HG02938 (cell line): ENCODE data around the gene STXBP3.

Experiments used
- ATAC-seq: cut with Tn5 transposase; IDR thresholded peaks from one replicate; pipeline ENCODE4 v1.9.1; 2021; ENCODE audit warnings: mild to moderate bottlenecking, moderate library complexity; ENCODE audit not compliant: unreplicated experiment

Gene STXBP3

GRCh38 chr1:108792420-108792819, 45.9 kb downstream of the STXBP3 start:
- no peak for ATAC-seq

DNA sequence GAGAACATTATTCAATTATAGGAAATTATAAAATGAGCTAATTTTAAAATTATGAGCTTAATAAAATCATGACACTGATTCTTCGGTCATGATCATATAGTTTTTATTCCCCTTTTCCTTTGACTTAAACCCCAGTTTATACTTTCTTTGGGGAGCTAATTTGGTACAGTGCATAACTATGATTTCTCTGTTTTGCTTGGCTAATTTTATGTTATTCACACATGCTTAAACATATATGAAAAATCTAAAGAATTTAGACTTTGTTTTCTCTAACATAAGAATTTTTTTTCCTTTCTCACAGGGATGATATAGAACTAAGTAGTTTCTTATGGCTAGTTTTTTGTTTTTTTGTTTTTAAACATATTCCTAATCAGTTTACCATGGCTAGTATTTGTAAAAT, 52.5 kb downstream of the STXBP3 start:
- no peak for ATAC-seq

DNA sequence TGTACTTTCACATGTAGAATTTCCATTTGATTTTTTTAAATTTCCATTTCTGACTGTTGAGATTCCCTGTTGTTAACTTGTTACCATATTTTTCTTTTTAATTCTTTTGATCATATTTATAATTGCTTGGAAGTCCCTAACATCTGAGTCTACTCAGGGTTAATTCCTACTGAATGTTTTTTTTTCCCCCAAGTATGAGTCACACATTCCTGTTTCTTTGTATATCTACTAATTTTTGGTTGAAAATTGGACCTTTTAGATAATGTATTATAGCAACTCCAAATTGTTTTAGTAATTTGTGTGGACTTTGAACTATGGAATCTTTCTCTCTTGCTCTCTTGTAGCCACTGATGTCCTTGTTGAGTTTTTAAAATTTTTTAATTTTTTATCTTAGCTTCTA, 54.6 kb downstream of the STXBP3 start:
- ATAC-seq: no peak

DNA sequence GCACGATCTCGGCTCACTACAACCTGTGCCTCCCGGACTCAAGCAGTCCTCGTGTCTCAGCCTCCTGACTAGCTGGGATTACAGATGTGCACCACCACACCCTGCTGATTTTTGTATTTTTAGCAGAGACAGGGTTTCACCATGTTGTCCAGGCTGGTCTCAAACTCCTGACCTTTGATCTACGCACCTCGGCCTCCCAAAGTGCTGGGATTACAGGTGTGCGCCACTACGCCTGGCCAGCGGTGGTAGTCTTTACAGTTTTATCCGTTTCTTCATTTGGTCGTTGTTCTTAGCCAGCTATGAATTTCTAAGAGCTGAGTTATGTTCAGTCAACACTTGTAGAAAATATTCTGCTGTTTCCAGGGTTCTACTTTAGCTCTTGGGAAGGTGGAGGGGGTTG, 57.1 kb downstream of the STXBP3 start:
- ATAC-seq: no peak

GRCh38 chr1:108808438-108808837, 62.0 kb downstream of the STXBP3 start:
- no peak for ATAC-seq

GRCh38 chr1:108811611-108812010, 65.1 kb downstream of the STXBP3 start:
- ATAC-seq: no peak

GRCh38 chr1:108813326-108813725, 66.9 kb downstream of the STXBP3 start:
- no peak for ATAC-seq

DNA sequence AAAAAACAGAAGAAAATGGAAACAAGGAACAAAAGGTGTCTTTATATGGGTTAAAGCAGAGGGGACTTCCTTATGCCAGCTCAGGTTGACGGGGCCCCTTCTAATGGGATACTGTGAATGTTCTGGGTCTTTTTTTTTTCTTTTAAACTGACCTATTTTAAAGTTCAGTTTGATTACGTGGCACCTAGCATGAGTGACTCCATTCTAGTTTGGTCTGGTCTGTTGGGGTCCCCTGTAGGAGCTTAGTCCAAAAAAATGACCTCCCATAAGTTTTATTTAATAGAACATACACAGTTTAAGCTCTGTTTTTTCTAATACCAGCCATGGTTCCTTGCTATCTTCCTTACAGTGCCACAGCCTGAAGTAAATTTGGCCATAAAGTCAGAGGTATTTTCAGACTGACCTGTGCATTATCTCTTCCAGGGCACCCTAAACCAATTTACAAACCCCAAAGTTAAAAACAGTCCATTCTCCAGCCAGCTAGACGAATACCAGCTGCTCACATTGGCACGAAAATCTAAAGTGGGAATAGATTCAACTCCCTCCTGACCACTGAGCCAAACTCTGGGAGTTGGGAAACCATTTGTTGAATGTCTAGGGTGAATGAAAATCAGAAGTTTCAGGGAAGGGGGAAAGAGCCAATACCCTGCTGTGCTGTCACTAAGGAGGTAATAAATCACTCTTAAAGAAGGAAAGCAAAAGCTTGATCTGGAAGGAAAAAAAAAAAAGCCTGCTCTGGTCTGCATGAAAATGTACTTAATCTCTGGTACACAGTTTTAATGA, 68.1 kb downstream of the STXBP3 start:
- ATAC-seq: no peak

DNA sequence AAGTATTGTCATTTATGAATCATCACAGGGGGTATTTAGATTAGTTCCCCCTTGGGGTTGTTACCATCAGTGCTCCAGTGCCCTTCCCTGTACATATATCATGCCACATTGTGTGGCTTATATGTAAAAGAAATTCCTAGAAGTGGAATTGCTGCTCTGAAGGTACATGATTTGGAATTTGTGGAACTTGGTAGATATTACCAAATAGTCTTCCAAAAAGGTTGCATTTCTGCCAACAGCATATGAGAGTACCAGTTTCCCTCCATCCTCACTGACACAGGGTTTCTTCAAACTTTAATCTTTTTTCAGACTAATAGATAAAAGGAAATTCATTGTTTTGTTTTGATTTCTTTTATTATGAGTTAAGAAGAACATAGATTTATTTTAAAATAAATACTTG, 69.1 kb downstream of the STXBP3 start:
- ATAC-seq: no peak

DNA sequence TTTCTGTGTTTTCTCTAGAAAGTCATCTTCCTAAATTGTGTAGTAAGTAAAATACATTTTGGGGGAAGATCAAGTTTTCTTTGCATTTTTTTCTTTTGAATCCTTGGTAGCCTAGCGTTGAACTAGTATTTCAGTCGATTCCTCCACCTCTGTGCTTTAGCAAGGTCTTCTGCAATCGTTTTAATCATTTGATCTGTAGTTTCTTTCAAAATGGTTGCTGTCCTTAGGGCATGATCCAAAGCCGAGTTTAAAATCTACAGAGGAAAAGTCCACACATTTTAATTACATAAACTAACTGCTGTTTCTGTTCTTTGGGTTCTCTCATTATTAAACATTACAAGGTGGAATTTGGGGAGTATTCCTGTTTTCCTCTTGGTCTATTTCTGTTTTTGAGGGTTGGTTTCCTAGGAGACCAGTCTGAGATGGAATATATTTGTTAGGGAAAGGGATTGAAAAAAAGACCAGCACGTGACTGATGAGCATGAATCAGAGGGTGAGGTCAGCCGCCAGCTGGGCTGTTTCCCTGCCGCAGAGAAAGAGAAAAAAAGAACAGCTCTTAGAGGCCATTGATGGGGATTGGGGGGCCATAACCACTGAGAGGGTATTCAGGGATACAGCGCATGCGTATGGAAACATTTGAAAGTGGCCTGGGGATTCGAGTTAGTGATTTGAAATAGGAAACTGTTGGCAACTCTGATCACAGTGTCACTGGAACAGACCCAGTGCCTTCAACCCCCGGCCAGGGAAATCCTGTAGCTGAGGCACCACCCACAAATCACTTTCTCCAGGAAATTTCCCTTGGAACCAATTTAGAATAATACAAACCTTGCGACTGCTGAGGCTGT, 69.8 kb downstream of the STXBP3 start:
- ATAC-seq: no peak

GRCh38 chr1:108817016-108817415, 70.5 kb downstream of the STXBP3 start:
- ATAC-seq: no peak

- no peak for ATAC-seq
These were observed 71.3 kb downstream of the STXBP3 start for GRCh38 chr1:108817811-108818210.

DNA sequence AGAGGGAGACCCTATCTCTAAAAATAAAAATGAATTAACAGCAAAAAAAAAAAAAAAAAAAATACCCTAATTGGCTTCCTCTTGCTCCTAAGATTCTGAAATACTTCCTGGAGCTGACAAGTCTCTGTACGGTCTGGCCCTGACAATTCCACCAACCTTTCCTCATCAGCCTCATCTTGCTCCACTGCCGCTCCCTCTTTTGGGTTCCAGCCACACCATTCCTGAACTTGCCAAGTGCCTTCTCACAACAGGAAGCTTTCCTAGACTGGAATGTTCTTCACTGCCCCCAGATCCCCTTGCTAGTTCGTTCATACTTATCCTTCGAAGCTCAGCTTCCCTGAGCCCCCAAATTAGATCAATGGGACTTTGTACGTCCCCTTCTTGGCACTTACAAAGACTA, 73.4 kb downstream of the STXBP3 start:
- no peak for ATAC-seq

- no peak for ATAC-seq
These were observed 77.2 kb downstream of the STXBP3 start for GRCh38 chr1:108823632-108824031.

DNA sequence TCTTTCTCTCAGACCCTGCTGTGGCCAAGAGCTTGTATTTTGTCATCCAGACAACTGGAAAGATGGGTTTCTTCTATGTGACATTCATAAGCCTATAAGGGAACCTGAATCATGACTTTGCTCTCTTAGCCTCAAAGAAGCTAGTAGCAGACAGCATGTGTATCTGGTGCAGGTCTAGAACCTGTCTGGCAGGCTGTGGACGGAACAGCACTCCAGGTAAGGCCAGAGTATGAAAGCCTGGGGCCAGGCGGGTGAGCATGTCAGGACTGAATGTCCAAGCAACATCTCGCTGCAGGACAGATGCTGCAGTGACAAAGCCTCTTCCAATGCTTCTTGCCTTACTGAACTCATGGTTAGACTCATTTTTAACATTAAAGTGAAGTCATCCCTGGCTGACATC, 77.6 kb downstream of the STXBP3 start:
- ATAC-seq: no peak

- no peak for ATAC-seq
These were observed 79.7 kb downstream of the STXBP3 start for GRCh38 chr1:108826081-108826635.

DNA sequence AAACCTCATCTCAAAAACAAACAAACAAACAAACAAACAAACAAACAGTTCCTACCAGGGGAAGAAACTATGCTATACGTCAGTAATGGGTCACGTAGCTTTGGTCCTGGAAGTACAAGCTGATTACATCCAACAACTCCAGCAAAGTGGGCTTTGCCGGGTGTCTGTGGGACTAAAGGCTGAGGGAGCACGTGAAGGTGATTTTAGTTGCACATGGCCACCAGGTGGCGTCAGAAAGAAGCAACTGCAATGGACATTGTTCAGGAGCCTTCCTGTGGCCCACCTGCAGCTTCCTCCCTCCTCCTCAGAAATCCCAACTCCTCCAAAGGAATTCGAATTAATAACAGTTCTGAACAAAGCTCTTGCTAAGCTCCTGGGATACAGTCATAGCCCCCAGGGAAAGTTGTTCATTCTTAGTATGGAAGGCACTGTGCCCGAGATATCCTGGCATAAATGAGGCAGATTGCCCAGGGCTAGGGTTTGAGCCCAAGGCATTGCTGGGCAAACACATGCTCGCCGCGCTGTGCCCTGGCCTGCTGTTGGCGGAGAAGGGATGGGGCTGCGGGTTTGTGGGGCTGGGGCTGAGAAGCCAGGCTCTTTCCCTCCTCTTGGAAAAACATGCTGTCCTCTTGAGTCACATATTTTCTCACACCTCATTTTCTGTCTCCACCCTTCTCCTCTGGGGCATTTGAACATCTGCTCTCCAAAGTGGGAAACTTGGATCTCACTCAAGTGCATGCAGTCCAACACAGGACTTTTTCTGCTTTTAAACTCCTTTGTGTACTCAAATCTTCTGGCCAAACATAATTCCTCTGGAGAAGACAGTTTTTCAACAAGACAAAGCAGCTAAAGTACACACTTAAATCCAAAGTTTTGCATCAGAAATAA, 81.8 kb downstream of the STXBP3 start:
- ATAC-seq: no peak

GRCh38 chr1:108829498-108829916, 83.0 kb downstream of the STXBP3 start:
- ATAC-seq: no peak

DNA sequence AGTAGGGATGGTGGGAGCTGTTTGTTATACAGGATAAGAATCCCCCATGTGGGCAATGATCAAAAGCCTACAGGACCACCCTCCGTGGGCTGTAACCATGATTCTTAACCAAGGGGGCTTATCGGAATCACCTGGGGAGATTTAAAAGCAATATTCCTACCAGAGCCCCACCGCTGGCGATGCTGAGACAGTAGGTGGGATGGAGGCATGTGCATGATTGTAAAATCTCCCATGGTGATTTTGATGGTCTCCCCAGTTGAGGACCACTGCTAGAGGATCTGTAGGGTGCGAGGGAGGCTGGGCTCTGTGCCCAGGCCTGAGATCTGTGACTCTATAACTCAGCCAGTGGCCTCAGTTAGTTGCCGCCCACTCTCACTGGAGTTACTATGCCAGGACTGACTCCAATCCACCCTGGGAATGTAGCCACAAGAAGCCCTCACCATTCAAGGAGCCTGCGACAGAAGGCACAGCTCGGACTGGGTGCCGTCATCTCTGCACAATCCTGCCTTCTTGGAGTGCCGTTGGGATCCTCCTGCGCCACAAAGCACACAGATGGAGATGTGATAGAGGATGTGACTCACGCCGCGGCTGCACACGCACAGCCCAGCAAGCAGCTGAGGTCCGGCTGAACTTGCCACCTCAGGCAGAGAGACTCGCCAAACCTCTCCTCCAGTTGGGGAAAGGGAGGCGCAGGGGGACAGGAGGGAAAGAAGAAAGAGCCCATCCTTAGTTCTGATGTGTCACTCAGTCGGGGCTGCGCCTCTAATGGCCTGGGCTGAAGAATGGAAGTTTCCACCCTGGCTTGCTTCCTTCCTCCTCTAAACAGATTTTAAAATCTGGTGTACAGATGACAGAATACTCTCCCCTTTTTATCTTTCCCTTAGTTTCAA, 83.9 kb downstream of the STXBP3 start:
- no peak for ATAC-seq

DNA sequence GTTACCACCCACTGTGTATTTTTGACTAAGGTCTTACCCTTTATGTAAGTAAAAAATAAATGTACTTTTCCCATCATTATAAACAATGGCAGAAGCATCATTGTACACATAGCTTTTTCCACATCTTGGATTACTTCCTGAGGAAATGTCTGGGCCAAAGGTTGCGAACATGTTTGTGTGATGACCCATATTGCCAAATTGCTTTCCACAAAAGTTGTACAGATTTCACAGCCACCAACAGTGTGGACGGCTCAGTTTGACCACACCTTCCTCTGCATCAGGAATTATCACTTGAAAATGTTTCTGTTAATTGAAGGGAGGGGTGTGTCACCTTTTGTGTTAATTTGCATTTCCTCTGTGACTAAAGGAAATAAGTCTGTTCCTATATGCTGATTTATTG, 84.8 kb downstream of the STXBP3 start:
- no peak for ATAC-seq
